GM12878 (cell line): ENCODE data around the gene SNX30. TPM values are rescaled to one million over a fixed set of nuclear protein-coding genes. Genes with fewer than 3 reads are reported as not detected.

Experiments used
- ATF7 ChIP-seq: fragments of 450-650 bp; IDR thresholded peaks from 2 replicates; pipeline ENCODE4 v1.6.1; 2016; ENCODE audit warnings: low read depth, mild to moderate bottlenecking
- EED ChIP-seq: sonication (generic); IDR thresholded peaks from 2 replicates; pipeline ENCODE4 v1.6.1; 2016; ENCODE audit warnings: antibody characterized with exemption, low read depth
- ETV6 ChIP-seq, 2 experiments: fragments of 450-650 bp in 1 of 2; IDR thresholded peaks in 1 of 2; conservative IDR thresholded peaks in 1 of 2; 2 replicates each; pipeline ENCODE4 v1.6.1; 2014; ENCODE audit warnings: antibody characterized with exemption in 1 of 2, borderline replicate concordance in 1 of 2, low read depth in 1 of 2, mild to moderate bottlenecking in 1 of 2, moderate library complexity in 1 of 2
- IKZF1 ChIP-seq: fragments of 450-650 bp; conservative IDR thresholded peaks from 2 replicates; pipeline ENCODE4 v1.6.1; 2017; ENCODE audit warnings: antibody characterized with exemption, mild to moderate bottlenecking
- KDM1A ChIP-seq: fragments of 200-600 bp; sonication (generic); IDR thresholded peaks from 2 replicates; pipeline ENCODE4 v1.6.1; 2016; ENCODE audit warnings: borderline replicate concordance
- MYB ChIP-seq: fragments of 150-350 bp; IDR thresholded peaks from 2 replicates; pipeline ENCODE4 v1.6.1; 2014; ENCODE audit warnings: mild to moderate bottlenecking, low read depth, low read length, borderline replicate concordance
- MYC ChIP-seq: IDR thresholded peaks from 2 replicates; pipeline ENCODE4 v1.6.1; 2011; ENCODE audit warnings: mild to moderate bottlenecking, low read length, moderate library complexity, inconsistent platforms; ENCODE audit not compliant: insufficient read depth, insufficient replicate concordance, insufficient read length, severe bottlenecking
- PML ChIP-seq: IDR thresholded peaks from 2 replicates; pipeline ENCODE4 v1.6.1; 2012; ENCODE audit warnings: low read length, inconsistent platforms
- POLR2AphosphoS2 ChIP-seq: IDR thresholded peaks from 2 replicates; pipeline ENCODE4 v1.6.1; 2011; ENCODE audit warnings: low read depth, mild to moderate bottlenecking, low read length, improper control_type of control experiment, moderate library complexity
- RBBP5 ChIP-seq: fragments of 200-600 bp; sonication (generic); conservative IDR thresholded peaks from 2 replicates; pipeline ENCODE4 v1.6.1; 2016
- RFX5 ChIP-seq: IDR thresholded peaks from 2 replicates; pipeline ENCODE4 v1.6.1; 2011; ENCODE audit warnings: low read depth, low read length, improper control_type of control experiment
- RUNX3 ChIP-seq: IDR thresholded peaks from 2 replicates; pipeline ENCODE4 v1.6.1; 2012; ENCODE audit warnings: low read length, inconsistent platforms
- SPI1 ChIP-seq: IDR thresholded peaks from 2 replicates; pipeline ENCODE4 v1.6.1; 2011; ENCODE audit warnings: low read depth, mild to moderate bottlenecking, low read length, moderate library complexity, borderline replicate concordance; ENCODE audit not compliant: insufficient read depth
- STAT1 ChIP-seq: fragments of 450-650 bp; conservative IDR thresholded peaks from 2 replicates; pipeline ENCODE4 v1.6.1; 2014; ENCODE audit warnings: antibody characterized with exemption, mild to moderate bottlenecking
- USF2 ChIP-seq: IDR thresholded peaks from 2 replicates; pipeline ENCODE4 v1.6.1; 2011; ENCODE audit warnings: low read depth, low read length, improper control_type of control experiment, borderline replicate concordance
- YY1 ChIP-seq: IDR thresholded peaks from 2 replicates; pipeline ENCODE4 v1.6.1; 2011; ENCODE audit warnings: low read depth, mild to moderate bottlenecking, low read length
- ZBTB40 ChIP-seq: fragments of 450-650 bp; IDR thresholded peaks from 2 replicates; pipeline ENCODE4 v1.6.1; 2016; ENCODE audit warnings: mild to moderate bottlenecking, moderate library complexity, borderline replicate concordance
- ZNF24 ChIP-seq: fragments of 450-650 bp; IDR thresholded peaks from 2 replicates; pipeline ENCODE4 v1.6.1; 2017; ENCODE audit warnings: antibody characterized with exemption, mild to moderate bottlenecking
- polyA plus RNA-seq, 11 experiments: library from polyadenylated mRNA; depleted of rRNA in 4 of 11; unstranded in 6 of 11; stranded (reverse) in 5 of 11; fragments of >200 nt; fragmentation: Nextera tagmentation in 4 of 11; fragmentation: Illumina TruSeq in 1 of 11; extraction: Ambion mirVana in 4 of 11; extraction: Trizol in 1 of 11; gene quantifications; 1 replicate in 1 of 11; 2 replicates in 10 of 11; pipeline versions ENCODE4 v1.2.1 to v1.2.3, GENCODE V29; 2011 to 2016; ENCODE audit warnings: inconsistent platforms in 2 of 11, missing spikeins in 2 of 11, low read depth in 1 of 11
- total RNA-seq, 4 experiments: library from RNA; depleted of rRNA in 3 of 4; stranded (reverse); fragments of >200 nt in 3 of 4; fragmentation: Illumina TruSeq in 1 of 4; extraction: Trizol in 1 of 4; gene quantifications; 2 replicates each; pipeline versions ENCODE4 v1.2.1 to v1.2.3, GENCODE V29; 2013 to 2021
- TF ChIP-seq, protein P1 (sequence below): IDR thresholded peaks from 2 replicates; pipeline ENCODE4 v1.6.1; 2011; ENCODE audit warnings: borderline replicate concordance, low read depth, mild to moderate bottlenecking, moderate library complexity, mixed read lengths, low read length; ENCODE audit not compliant: insufficient read depth; ENCODE audit errors: extremely low read length
- TF ChIP-seq, protein P2 (sequence below): IDR thresholded peaks from 2 replicates; pipeline ENCODE4 v1.6.1; 2012; ENCODE audit warnings: improper control_type of control experiment, low read depth, low read length; ENCODE audit not compliant: insufficient replicate concordance

Gene SNX30
- total and polyA plus RNA-seq, 10 of the 15 experiments (the other 5 are each of a cell fraction or from before 2014, with no cell fraction given) = 0.53 to 4.0 (median 1.5) TPM

GRCh38 chr9:112809351-112809848, 58.8 kb downstream of the SNX30 start (continued):
- TF ChIP-seq, protein P1, sequence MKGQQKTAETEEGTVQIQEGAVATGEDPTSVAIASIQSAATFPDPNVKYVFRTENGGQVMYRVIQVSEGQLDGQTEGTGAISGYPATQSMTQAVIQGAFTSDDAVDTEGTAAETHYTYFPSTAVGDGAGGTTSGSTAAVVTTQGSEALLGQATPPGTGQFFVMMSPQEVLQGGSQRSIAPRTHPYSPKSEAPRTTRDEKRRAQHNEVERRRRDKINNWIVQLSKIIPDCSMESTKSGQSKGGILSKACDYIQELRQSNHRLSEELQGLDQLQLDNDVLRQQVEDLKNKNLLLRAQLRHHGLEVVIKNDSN = no peak
- no peak for TF ChIP-seq POLR2AphosphoS2
- peak; percentile 74 for TF ChIP-seq IKZF1
- no peak for TF ChIP-seq RFX5
- peak; percentile 64 for TF ChIP-seq PML
- peak; percentile 84 for TF ChIP-seq SPI1
- no peak for TF ChIP-seq KDM1A
- peak; percentile 99 for TF ChIP-seq RUNX3
- TF ChIP-seq ZBTB40 = no peak
- peak; percentile 86 for TF ChIP-seq MYB
- TF ChIP-seq MYC = no peak
- TF ChIP-seq ZNF24 = no peak
- peak; percentile 79 for TF ChIP-seq EED
- no peak for TF ChIP-seq STAT1
- 0 out of 2 replicates have a peak, but pooled peaks have one; percentile 37 for TF ChIP-seq YY1
- TF ChIP-seq ETV6 (conservative IDR thresholded peaks at IDR 0.05 in 1 of 2, IDR thresholded peaks at IDR 0.05 in 1 of 2; ENCODE audit: borderline replicate concordance in 1 of 2, low read depth in 1 of 2) = peak in 1 of 2 experiments; percentile 84; a peak in 1 of 4 replicates
- TF ChIP-seq RBBP5 = no peak
- TF ChIP-seq, protein P2, sequence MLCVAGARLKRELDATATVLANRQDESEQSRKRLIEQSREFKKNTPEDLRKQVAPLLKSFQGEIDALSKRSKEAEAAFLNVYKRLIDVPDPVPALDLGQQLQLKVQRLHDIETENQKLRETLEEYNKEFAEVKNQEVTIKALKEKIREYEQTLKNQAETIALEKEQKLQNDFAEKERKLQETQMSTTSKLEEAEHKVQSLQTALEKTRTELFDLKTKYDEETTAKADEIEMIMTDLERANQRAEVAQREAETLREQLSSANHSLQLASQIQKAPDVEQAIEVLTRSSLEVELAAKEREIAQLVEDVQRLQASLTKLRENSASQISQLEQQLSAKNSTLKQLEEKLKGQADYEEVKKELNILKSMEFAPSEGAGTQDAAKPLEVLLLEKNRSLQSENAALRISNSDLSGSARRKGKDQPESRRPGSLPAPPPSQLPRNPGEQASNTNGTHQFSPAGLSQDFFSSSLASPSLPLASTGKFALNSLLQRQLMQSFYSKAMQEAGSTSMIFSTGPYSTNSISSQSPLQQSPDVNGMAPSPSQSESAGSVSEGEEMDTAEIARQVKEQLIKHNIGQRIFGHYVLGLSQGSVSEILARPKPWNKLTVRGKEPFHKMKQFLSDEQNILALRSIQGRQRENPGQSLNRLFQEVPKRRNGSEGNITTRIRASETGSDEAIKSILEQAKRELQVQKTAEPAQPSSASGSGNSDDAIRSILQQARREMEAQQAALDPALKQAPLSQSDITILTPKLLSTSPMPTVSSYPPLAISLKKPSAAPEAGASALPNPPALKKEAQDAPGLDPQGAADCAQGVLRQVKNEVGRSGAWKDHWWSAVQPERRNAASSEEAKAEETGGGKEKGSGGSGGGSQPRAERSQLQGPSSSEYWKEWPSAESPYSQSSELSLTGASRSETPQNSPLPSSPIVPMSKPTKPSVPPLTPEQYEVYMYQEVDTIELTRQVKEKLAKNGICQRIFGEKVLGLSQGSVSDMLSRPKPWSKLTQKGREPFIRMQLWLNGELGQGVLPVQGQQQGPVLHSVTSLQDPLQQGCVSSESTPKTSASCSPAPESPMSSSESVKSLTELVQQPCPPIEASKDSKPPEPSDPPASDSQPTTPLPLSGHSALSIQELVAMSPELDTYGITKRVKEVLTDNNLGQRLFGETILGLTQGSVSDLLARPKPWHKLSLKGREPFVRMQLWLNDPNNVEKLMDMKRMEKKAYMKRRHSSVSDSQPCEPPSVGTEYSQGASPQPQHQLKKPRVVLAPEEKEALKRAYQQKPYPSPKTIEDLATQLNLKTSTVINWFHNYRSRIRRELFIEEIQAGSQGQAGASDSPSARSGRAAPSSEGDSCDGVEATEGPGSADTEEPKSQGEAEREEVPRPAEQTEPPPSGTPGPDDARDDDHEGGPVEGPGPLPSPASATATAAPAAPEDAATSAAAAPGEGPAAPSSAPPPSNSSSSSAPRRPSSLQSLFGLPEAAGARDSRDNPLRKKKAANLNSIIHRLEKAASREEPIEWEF = no peak
- peak; percentile 93 for TF ChIP-seq ATF7
- no peak for TF ChIP-seq USF2
